NT2/D1 (cell line): ENCODE results near the gene RSPH3.
"Not testable (repeated sequence)": the region's sequence is repeated elsewhere in the genome, so short reads cannot be mapped to it uniquely, and the experiment has no call there.

ENCODE experiments used
- SUZ12 ChIP-seq: IDR thresholded peaks from 2 replicates; pipeline ENCODE4 v1.6.1; 2011; ENCODE audit not compliant: insufficient read length, insufficient read depth; ENCODE audit errors: extremely low read depth
- YY1 ChIP-seq: IDR thresholded peaks from 2 replicates; pipeline ENCODE4 v1.6.1; 2011; ENCODE audit not compliant: insufficient read length, insufficient read depth
- ZNF274 ChIP-seq: IDR thresholded peaks from 2 replicates; pipeline ENCODE4 v1.6.1; 2011; ENCODE audit warnings: mild to moderate bottlenecking, low read depth, low read length

DNA sequence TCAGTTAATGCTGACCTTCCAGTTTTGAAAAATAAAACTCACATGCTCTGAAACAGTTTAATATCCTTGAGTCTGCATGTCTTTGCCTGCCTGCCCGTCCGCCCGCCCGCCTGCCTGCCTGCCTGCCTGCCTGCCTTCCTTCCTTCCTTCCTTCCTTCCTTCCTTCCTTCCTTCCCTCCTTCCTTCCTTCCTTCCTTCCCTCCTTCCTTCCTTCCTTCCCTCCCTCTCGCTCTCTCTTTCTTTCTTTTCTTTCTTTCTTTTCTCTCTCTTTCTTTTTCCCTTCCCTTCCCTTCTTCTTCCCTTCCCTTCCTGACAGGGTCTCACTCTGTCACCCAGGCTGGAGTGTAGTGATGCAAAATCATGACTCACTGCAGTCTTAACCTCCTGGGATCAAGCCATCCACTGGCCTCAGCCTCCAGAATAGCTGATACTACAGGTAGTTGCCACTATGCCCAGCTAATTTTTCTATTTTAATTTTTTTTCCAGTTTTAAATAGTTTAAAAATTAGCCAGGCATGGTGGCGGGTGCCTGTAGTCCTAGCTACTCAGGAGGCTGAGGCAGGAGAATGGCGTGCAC lies 10.1 kb upstream of the RSPH3 start:
- not testable (repeated sequence) for TF ChIP-seq SUZ12, YY1, ZNF274
